Heart left ventricle (tissue), 13 donors: ENCODE measurements around the gene IFNA7.

Experiments used
- CTCF ChIP-seq, 12 donors: fragments of 200-600 bp; sonication (generic) in 4 of 12; IDR thresholded peaks; one replicate each; pipeline versions ENCODE4 v1.5.0 to v1.8.0; 2018 to 2022; ENCODE audit warnings: antibody characterized with exemption in 12 of 12, mild to moderate bottlenecking in 5 of 12
- POLR2A ChIP-seq, 2 donors: fragments of 450-650 bp; IDR thresholded peaks; one replicate each; pipeline ENCODE4 v1.6.1; 2017; ENCODE audit warnings: antibody characterized with exemption in 2 of 2, mild to moderate bottlenecking in 2 of 2, moderate library complexity in 2 of 2
- donor health status: ischemic (EF 13 %, LVEDD 7.1; RV severe dilation, severe dysfunction).
- donor health status: DM: no; HTN: yes; CAD: no.
- donor health status: DM: no; HTN: no; CAD: no.
- donor health status: ischemic (EF 25% LVEDD 6.9; RV normal size, moderate dysfunction).
- donor health status: ischemic (EF 25% LVEDD 5.7; RV mildly dilated, moderate dysfunction).
- donor health status: ischemic (EF 35%, LVEDD 5.7; RV mildly dilated, moderate dysfunction).
- donor health status: nonischemic (EF 11% LVEDD 7.7; RV severe dilation, severe dysfunction).
- donor health status: DM: yes; HTN: yes; CAD: no.
- donor health status: PGD.
- donor health status: ischemic (EF 29% LVEDD 5.4; RV normal size, mild dysfunction).
- donor health status: nonischemic (EF 23%, LVEDD 6.1; RV moderate dilation, normal function).

- TF ChIP-seq CTCF (IDR thresholded peaks at IDR 0.05) (no peak), POLR2A (IDR thresholded peaks at IDR 0.05) (no peak)
These were observed 36.5 kb downstream of the IFNA7 start for GRCh38 chr9:21165516-21165915.
